IMR-90 (cell line): ENCODE data around the gene KLHL11. TPM values are rescaled to one million over a fixed set of nuclear protein-coding genes. Genes with fewer than 3 reads are reported as not detected.

Experiments
- ATAC-seq: fragments of 200-7000 bp; cut with Tn5 transposase; 2 replicates; pipeline ENCODE4 v1.9.1; 2020; ENCODE audit warnings: low read depth, mild to moderate bottlenecking, moderate library complexity
- BruUV-seq: library from RNA; stranded (reverse); fragments of 400-500 nt; replicated peaks from 2 replicates; lab custom pipeline; 2021; lab: Mats Ljungman, UMichigan
- CTCF ChIA-PET: fragments of 300-600 bp; formaldehyde crosslinking; extraction: SDS; loops from one replicate; lab custom pipeline; 2021; ENCODE audit warnings: antibody characterized with exemption; lab: Yijun Ruan, JAX
- POLR2A ChIA-PET: fragments of 300-600 bp; sonication (Branson Sonifier 250); formaldehyde crosslinking; loops from one replicate; lab custom pipeline; 2022; ENCODE audit warnings: antibody characterized with exemption; ENCODE audit not compliant: unreplicated experiment; lab: Charles Lee
- DNase-seq: peaks from one replicate; pipeline ENCODE4 v3.0.0; 2013
- H2AFZ ChIP-seq: replicated peaks from 2 replicates; pipeline ENCODE3; 2013; ENCODE audit warnings: low read length, mild to moderate bottlenecking; ENCODE audit not compliant: poor library complexity
- H2AK5ac ChIP-seq: 2 replicates; pipeline ENCODE4 v1.6.1; 2013; ENCODE audit warnings: low read depth, low read length, inconsistent platforms
- H2AK9ac ChIP-seq: replicated peaks from 2 replicates; pipeline ENCODE3; 2013; ENCODE audit warnings: mild to moderate bottlenecking, low read depth, low read length, moderate library complexity; ENCODE audit not compliant: poor library complexity
- H2BK120ac ChIP-seq: 2 replicates; pipeline ENCODE4 v1.6.1; 2013; ENCODE audit warnings: low read depth, low read length, inconsistent platforms
- H2BK15ac ChIP-seq: 3 replicates; pipeline ENCODE4 v1.6.1; 2013; ENCODE audit warnings: low read depth, low read length, inconsistent platforms
- H2BK20ac ChIP-seq: 2 replicates; pipeline ENCODE4 v1.6.1; 2013; ENCODE audit warnings: low read depth, mild to moderate bottlenecking, inconsistent platforms, low read length, moderate library complexity
- H2BK5ac ChIP-seq: 2 replicates; pipeline ENCODE4 v1.6.1; 2013; ENCODE audit warnings: mild to moderate bottlenecking, low read depth, low read length, inconsistent platforms; ENCODE audit not compliant: poor library complexity, severe bottlenecking
- H3K14ac ChIP-seq: replicated peaks from 2 replicates; pipeline ENCODE4 v1.6.1; 2013; ENCODE audit warnings: low read depth, low read length, inconsistent platforms
- H3K18ac ChIP-seq: 2 replicates; pipeline ENCODE4 v1.6.1; 2013; ENCODE audit warnings: low read depth, low read length, control low read depth
- H3K23ac ChIP-seq: 2 replicates; pipeline ENCODE4 v1.6.1; 2013; ENCODE audit warnings: low read depth, low read length, inconsistent platforms
- H3K27ac ChIP-seq: 2 replicates; pipeline ENCODE4 v1.5.1; 2013; ENCODE audit warnings: mild to moderate bottlenecking, control low read depth, low read length; ENCODE audit not compliant: insufficient read depth
- H3K27me3 ChIP-seq: 2 replicates; pipeline ENCODE4 v1.6.1; 2013; ENCODE audit warnings: low read length; ENCODE audit not compliant: control insufficient read depth, insufficient read depth
- H3K36me3 ChIP-seq: 2 replicates; pipeline ENCODE4 v1.6.1; 2013; ENCODE audit warnings: low read length, mixed read lengths; ENCODE audit not compliant: control insufficient read depth, insufficient read depth
- H3K4ac ChIP-seq: 2 replicates; pipeline ENCODE4 v1.6.1; 2013; ENCODE audit warnings: low read depth, low read length, inconsistent platforms
- H3K4me1 ChIP-seq: 2 replicates; pipeline ENCODE4 v1.6.1; 2013; ENCODE audit warnings: low read length, mixed read lengths; ENCODE audit not compliant: control insufficient read depth, insufficient read depth
- H3K4me2 ChIP-seq: 2 replicates; pipeline ENCODE4 v1.6.1; 2013; ENCODE audit warnings: low read depth, mild to moderate bottlenecking, control low read depth, low read length, moderate library complexity
- H3K4me3 ChIP-seq: 2 replicates; pipeline ENCODE4 v1.5.1; 2013; ENCODE audit warnings: low read depth, mild to moderate bottlenecking, control low read depth, low read length, moderate library complexity; ENCODE audit not compliant: insufficient read depth
- H3K56ac ChIP-seq: 2 replicates; pipeline ENCODE4 v1.6.1; 2013; ENCODE audit warnings: low read length, inconsistent platforms; ENCODE audit not compliant: insufficient read depth; ENCODE audit errors: extremely low read depth
- H3K79me1 ChIP-seq, 2 experiments: 2 replicates each; pipeline ENCODE4 v1.6.1; 2013; ENCODE audit warnings: low read length in 2 of 2, inconsistent platforms in 1 of 2, low read depth in 1 of 2
- H3K9ac ChIP-seq: 2 replicates; pipeline ENCODE4 v1.6.1; 2013; ENCODE audit warnings: low read depth, low read length, control low read depth
- H3K9me1 ChIP-seq: 2 replicates; pipeline ENCODE4 v1.6.1; 2013; ENCODE audit warnings: low read length, inconsistent platforms; ENCODE audit not compliant: insufficient read depth
- H3K9me3 ChIP-seq: 2 replicates; pipeline ENCODE4 v1.6.1; 2013; ENCODE audit warnings: low read length; ENCODE audit not compliant: control insufficient read depth, insufficient read depth
- H4K20me1 ChIP-seq: 2 replicates; pipeline ENCODE4 v1.6.1; 2013; ENCODE audit warnings: low read length, inconsistent platforms; ENCODE audit not compliant: insufficient read depth
- H4K5ac ChIP-seq: 2 replicates; pipeline ENCODE4 v1.6.1; 2013; ENCODE audit warnings: mild to moderate bottlenecking, low read depth, low read length, control low read depth
- H4K8ac ChIP-seq, 2 experiments: 2 replicates each; pipeline ENCODE4 v1.6.1; 2013; ENCODE audit warnings: low read depth in 2 of 2, low read length in 2 of 2, control low read depth in 1 of 2, inconsistent platforms in 1 of 2
- H4K91ac ChIP-seq: 2 replicates; pipeline ENCODE4 v1.6.1; 2013; ENCODE audit warnings: low read depth, low read length, inconsistent platforms; ENCODE audit not compliant: insufficient read depth
- BHLHE40 ChIP-seq: fragments of 150-350 bp; IDR thresholded peaks from 2 replicates; pipeline ENCODE4 v1.6.1; 2016; ENCODE audit warnings: mild to moderate bottlenecking, low read depth, low read length
- CTCF ChIP-seq: conservative IDR thresholded peaks from 2 replicates; pipeline ENCODE4 v1.5.1; 2012; ENCODE audit warnings: mild to moderate bottlenecking, low read depth, low read length, improper control_type of control experiment
- POLR2A ChIP-seq: IDR thresholded peaks from 2 replicates; pipeline ENCODE4 v1.6.1; 2012; ENCODE audit warnings: mild to moderate bottlenecking, low read depth, low read length
- RCOR1 ChIP-seq: IDR thresholded peaks from 2 replicates; pipeline ENCODE4 v1.6.1; 2012; ENCODE audit warnings: mild to moderate bottlenecking, low read length, improper control_type of control experiment; ENCODE audit not compliant: insufficient replicate concordance
- WGBS, 2 experiments: methylation state at CpG; one replicate each; pipeline versions ENCODE4 v1.1.5 to v1.1.7; 2013; ENCODE audit warnings: missing lambda C conversion rate in 2 of 2; ENCODE audit not compliant: insufficient read length in 1 of 2; ENCODE audit errors: extremely low coverage in 2 of 2; 5-methylcytosine and 5-hydroxymethylcytosine counted together
- dilution Hi-C: fragments of 300-500 bp; cut with HindIII; formaldehyde crosslinking; loops from one replicate; pipeline ENCODE4 v1.14.3; 2018; ENCODE audit warnings: low sequenced_read_pairs; ENCODE audit not compliant: unreplicated experiment
- in situ Hi-C: fragments of 300-500 bp; cut with MboI; formaldehyde crosslinking; loops from 3 replicates; pipeline ENCODE4 v1.14.3; 2019; ENCODE audit warnings: low sequenced_read_pairs, inconsistent platforms, mixed read lengths
- intact Hi-C: fragments of 100-400 bp; cut with micrococcal nuclease; formaldehyde crosslinking; loops from 2 replicates; pipeline ENCODE4 v1.10.0; 2022
- polyA plus RNA-seq, 3 experiments: library from polyadenylated mRNA; depleted of rRNA; stranded (reverse); fragments of >200 nt; gene quantifications; 2 replicates each; pipeline ENCODE4 v1.2.3, GENCODE V29; 2012; ENCODE audit warnings: low replicate concordance in 1 of 3
- total RNA-seq: library from RNA; depleted of rRNA; stranded (reverse); fragments of >200 nt; gene quantifications from 2 replicates; pipeline ENCODE4 v1.2.3, GENCODE V29; 2012
- TF ChIP-seq, protein P1 (sequence below): fragments of 150-350 bp; IDR thresholded peaks from 2 replicates; pipeline ENCODE4 v1.6.1; 2016; ENCODE audit warnings: low read depth, mild to moderate bottlenecking, low read length, moderate library complexity, borderline replicate concordance
- TF ChIP-seq, protein P2 (sequence below): fragments of 150-350 bp; IDR thresholded peaks from 2 replicates; pipeline ENCODE4 v1.6.1; 2017; ENCODE audit warnings: mild to moderate bottlenecking, antibody characterized with exemption, low read length, low read depth

KLHL11 gene
- total and polyA plus RNA-seq, 2 of the 4 experiments (the other 2 are of a cell fraction), result 4.1 to 38.5 TPM

GRCh38 chr17:41836550-41837196, 28.6 kb downstream of the KLHL11 start:
- H3K4me3 ChIP-seq, result peak overlapping the region; percentile 96
- peaks cover 4% of the 10 kb centered on the region; the same call in 1 of the 2 replicates for H4K20me1 ChIP-seq
- H2AK5ac ChIP-seq, result peak overlapping the region; percentile 27; the same call in 1 of the 2 replicates
- peaks cover 4% of the 10 kb centered on the region for H3K36me3 ChIP-seq
- no peak overlapping the region for H3K56ac ChIP-seq
- no peak overlapping the region for H2BK5ac ChIP-seq
- peak overlapping the region; percentile 97 for H3K4me2 ChIP-seq
- H3K4me1 ChIP-seq, result peaks cover 10% of the 10 kb centered on the region
- H3K9me3 ChIP-seq, result no peaks in the 10 kb centered on the region
- peak overlapping the region; percentile 83 to 86; a peak in 3 of 4 replicates for H4K8ac ChIP-seq
- 0 out of 2 replicates have a peak overlapping the region, but pooled peaks have one; percentile 6 for H3K23ac ChIP-seq
- in situ Hi-C loops (no loop called here), dilution Hi-C loops (no loop called here), intact Hi-C loops (no loop called here)
- H2AFZ ChIP-seq, result peak overlapping the region; percentile 86
- H2BK20ac ChIP-seq, result no peak overlapping the region
- peak overlapping the region; percentile 80 for H3K9ac ChIP-seq
- 0 out of 2 replicates have a peak overlapping the region, but pooled peaks have one; percentile 14 for H4K91ac ChIP-seq
- H3K27me3 ChIP-seq, result no peaks in the 10 kb centered on the region
- no peak for TF ChIP-seq RCOR1
- TF ChIP-seq CTCF, result no peak
- TF ChIP-seq, protein P1, sequence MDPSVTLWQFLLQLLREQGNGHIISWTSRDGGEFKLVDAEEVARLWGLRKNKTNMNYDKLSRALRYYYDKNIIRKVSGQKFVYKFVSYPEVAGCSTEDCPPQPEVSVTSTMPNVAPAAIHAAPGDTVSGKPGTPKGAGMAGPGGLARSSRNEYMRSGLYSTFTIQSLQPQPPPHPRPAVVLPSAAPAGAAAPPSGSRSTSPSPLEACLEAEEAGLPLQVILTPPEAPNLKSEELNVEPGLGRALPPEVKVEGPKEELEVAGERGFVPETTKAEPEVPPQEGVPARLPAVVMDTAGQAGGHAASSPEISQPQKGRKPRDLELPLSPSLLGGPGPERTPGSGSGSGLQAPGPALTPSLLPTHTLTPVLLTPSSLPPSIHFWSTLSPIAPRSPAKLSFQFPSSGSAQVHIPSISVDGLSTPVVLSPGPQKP, result no peak
- TF ChIP-seq POLR2A, result no peak
- TF ChIP-seq BHLHE40, result no peak
- TF ChIP-seq, protein P2, sequence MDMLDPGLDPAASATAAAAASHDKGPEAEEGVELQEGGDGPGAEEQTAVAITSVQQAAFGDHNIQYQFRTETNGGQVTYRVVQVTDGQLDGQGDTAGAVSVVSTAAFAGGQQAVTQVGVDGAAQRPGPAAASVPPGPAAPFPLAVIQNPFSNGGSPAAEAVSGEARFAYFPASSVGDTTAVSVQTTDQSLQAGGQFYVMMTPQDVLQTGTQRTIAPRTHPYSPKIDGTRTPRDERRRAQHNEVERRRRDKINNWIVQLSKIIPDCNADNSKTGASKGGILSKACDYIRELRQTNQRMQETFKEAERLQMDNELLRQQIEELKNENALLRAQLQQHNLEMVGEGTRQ, result no peak
- ChIA-PET POLR2A (no interaction called here), CTCF (no interaction called here)
- peak overlapping the region; percentile 18; the same call in 1 of the 2 replicates for H3K14ac ChIP-seq
- H3K9me1 ChIP-seq, result peaks cover 13% of the 10 kb centered on the region
- DNase-seq (no peak), ATAC-seq (peak; percentile 28)
- BruUV-seq, result no TSS peak
- no peak overlapping the region for H2AK9ac ChIP-seq
- peaks cover 7 to 19% of the 10 kb centered on the region in 2 experiments; a peak in 2 of 4 replicates for H3K79me1 ChIP-seq
- WGBS, 2 experiments, result 34% methylated on average over 10 of the region's 21 CpGs; no CpG with 5 or more reads in 1 of the 2 experiments
- peak overlapping the region; percentile 46; the same call in 1 of the 2 replicates for H3K27ac ChIP-seq
- H2BK15ac ChIP-seq, result no peak overlapping the region; the same call in 2 of the 3 replicates
- peak overlapping the region; percentile 83 for H4K5ac ChIP-seq
- no peak overlapping the region for H3K18ac ChIP-seq
- 0 out of 2 replicates have a peak overlapping the region, but pooled peaks have one; percentile 13 for H3K4ac ChIP-seq
- H2BK120ac ChIP-seq, result peak overlapping the region; percentile 6; the same call in 1 of the 2 replicates
